BJ (cell line): ENCODE results near the gene FXYD5. TPM values are rescaled to one million over a fixed set of nuclear protein-coding genes. Genes with fewer than 3 reads are reported as not detected.

Experiments
- CTCF ChIA-PET: fragments of 350-600 bp; formaldehyde crosslinking; extraction: SDS; loops from one replicate; lab custom pipeline; 2021; ENCODE audit warnings: antibody characterized with exemption, inconsistent platforms; lab: Yijun Ruan, JAX
- POLR2A ChIA-PET: fragments of 300-600 bp; sonication (Branson Sonifier 250); formaldehyde crosslinking; extraction: SDS; loops from one replicate; lab custom pipeline; 2021; ENCODE audit warnings: antibody characterized with exemption; lab: Charles Lee
- DNase-seq: peaks from one replicate; pipeline ENCODE4 v3.0.0-alpha.2; 2011; ENCODE audit warnings: low read depth
- H3K27me3 ChIP-seq: 2 replicates; pipeline ENCODE4 v1.6.0; 2011; ENCODE audit warnings: low read length; ENCODE audit not compliant: control insufficient read depth, insufficient read depth
- H3K36me3 ChIP-seq: 2 replicates; pipeline ENCODE4 v1.5.1; 2011; ENCODE audit warnings: low read length; ENCODE audit not compliant: control insufficient read depth, insufficient read depth
- H3K4me3 ChIP-seq: 2 replicates; pipeline ENCODE4 v1.5.1; 2011; ENCODE audit warnings: low read depth, mild to moderate bottlenecking, control low read depth, low read length
- CTCF ChIP-seq: IDR thresholded peaks from 2 replicates; pipeline ENCODE4 v1.5.1; 2011; ENCODE audit warnings: low read depth, mild to moderate bottlenecking, control low read depth, inconsistent platforms, low read length, moderate library complexity; ENCODE audit not compliant: insufficient read depth
- polyA plus RNA-seq: library from polyadenylated mRNA; depleted of rRNA; stranded (reverse); fragments of >200 nt; gene quantifications from 2 replicates; pipeline ENCODE4 v1.2.3, GENCODE V29; 2011

Gene FXYD5
- polyA plus RNA-seq, 1 experiment, result 332 TPM

- DNase-seq, result peak; percentile 41
- CTCF ChIA-PET, result interaction anchor here (1.2 to 2.3 kb wide), 3 partner anchors 10 to 21 kb away, joined by 3 to 13 read pairs (median 5); partner anchors contain the start of gene LGI4
These were observed 34.0 kb upstream of the FXYD5 start for GRCh38 chr19:35120492-35120891.

GRCh38 chr19:35120898-35121297 lies 33.6 kb upstream of the FXYD5 start:
- TF ChIP-seq CTCF, result no peak
- DNase-seq, result no peak
- no peak overlapping the region for H3K4me3 ChIP-seq
- H3K36me3 ChIP-seq, result no peaks in the 10 kb centered on the region
- CTCF ChIA-PET, result interaction anchor here (1.5 kb wide), 1 partner anchor 21 kb away, joined by 5 read pairs; no protein-coding TSS in a partner anchor
- POLR2A ChIA-PET, result no interaction called here
- peaks cover 3% of the 10 kb centered on the region for H3K27me3 ChIP-seq

More at GRCh38 chr19:35120492-35120891, 34.0 kb upstream of the FXYD5 start:
- TF ChIP-seq CTCF, result no peak
- H3K4me3 ChIP-seq, result no peak overlapping the region
- H3K36me3 ChIP-seq, result no peaks in the 10 kb centered on the region
- POLR2A ChIA-PET, result no interaction called here
- peaks cover 6% of the 10 kb centered on the region for H3K27me3 ChIP-seq

- Histone ChIP-seq H3K4me3 (no peak overlapping the region), H3K27me3 (no peaks in the 10 kb centered on the region; the same call in none of the 2 replicates), H3K36me3 (no peaks in the 10 kb centered on the region)
- no peak for DNase-seq
- POLR2A ChIA-PET, result no interaction called here
- no peak for TF ChIP-seq CTCF
- CTCF ChIA-PET, result interaction anchor here (1.2 to 2.7 kb wide), 4 partner anchors 8 to 19 kb away, joined by 3 to 11 read pairs (median 5); partner anchors contain the start of gene LGI4
These were observed 31.6 kb upstream of the FXYD5 start for GRCh38 chr19:35122687-35123551.

GRCh38 chr19:35123573-35123972 lies 31.0 kb upstream of the FXYD5 start:
- Histone ChIP-seq H3K4me3 (no peak overlapping the region), H3K36me3 (no peaks in the 10 kb centered on the region), H3K27me3 (no peaks in the 10 kb centered on the region; the same call in none of the 2 replicates)
- POLR2A ChIA-PET, result no interaction called here
- CTCF ChIA-PET, result interaction anchor here (1.3 to 2.7 kb wide), 2 partner anchors 9 to 13 kb away, joined by 6 to 11 read pairs; partner anchors contain the start of gene LGI4
- no peak for TF ChIP-seq CTCF
- no peak for DNase-seq
